ENCODE measurements around the gene XYLT1. TPM values are rescaled to one million over a fixed set of nuclear protein-coding genes. Genes with fewer than 3 reads are reported as not detected.

Gene XYLT1
- total and polyA plus RNA-seq, 2 of the 8 experiments (the other 6 are each of a cell fraction or from before 2014, with no cell fraction given), result 6.6 to 25.4 TPM

- TF ChIP-seq CHD7 (IDR thresholded peaks at IDR 0.05; ENCODE audit: insufficient replicate concordance, low read length), result no peak
- TF ChIP-seq ASH2L (IDR thresholded peaks at IDR 0.05; ENCODE audit: low read length), result no peak
- TF ChIP-seq CHD2 (IDR thresholded peaks at IDR 0.05; ENCODE audit: low read length), result no peak
- TF ChIP-seq KDM1A (IDR thresholded peaks at IDR 0.05; ENCODE audit: borderline replicate concordance, low read length), result no peak
- no peak for TF ChIP-seq GTF2F1 (IDR thresholded peaks at IDR 0.05; ENCODE audit: borderline replicate concordance, low read depth, low read length)
These were observed 18.9 kb downstream of the XYLT1 start (continued) for GRCh38 chr16:17451843-17452242.

Measured in H1 (cell line).